Prostate gland (tissue), 2 donors: ENCODE data around the gene GPR148. TPM values are rescaled to one million over a fixed set of nuclear protein-coding genes. Genes with fewer than 3 reads are reported as not detected.
"Not testable (repeated sequence)": the region's sequence is repeated elsewhere in the genome, so short reads cannot be mapped to it uniquely, and the experiment has no call there.

Source experiments
- DNase-seq: peaks from one replicate; pipeline ENCODE4 v3.0.0-alpha.2; 2019; ENCODE audit warnings: low spot score
- H3K27ac ChIP-seq, 2 donors: fragments of 200-600 bp; sonication (generic); 2 replicates each; pipeline ENCODE4 v1.5.1; 2017 to 2019
- H3K27me3 ChIP-seq: fragments of 200-600 bp; sonication (generic); replicated peaks from 2 replicates; pipeline ENCODE4 v1.5.1; 2019; ENCODE audit not compliant: insufficient read depth
- H3K36me3 ChIP-seq, 2 donors: fragments of 200-600 bp; sonication (generic); 1 replicate in 1 of 2; 2 replicates in 1 of 2; pipeline versions ENCODE4 v1.5.1 to v1.8.1; 2017 to 2019
- H3K4me1 ChIP-seq: fragments of 200-600 bp; sonication (generic); replicated peaks from 2 replicates; pipeline ENCODE4 v1.5.1; 2019
- H3K4me3 ChIP-seq, 2 donors: fragments of 200-600 bp; sonication (generic); 2 replicates each; pipeline ENCODE4 v1.5.1; 2017 to 2019
- H3K9me3 ChIP-seq: fragments of 200-600 bp; sonication (generic); 2 replicates; pipeline ENCODE4 v1.5.1; 2017
- POLR2A ChIP-seq: fragments of 450-650 bp; IDR thresholded peaks from one replicate; pipeline ENCODE4 v1.6.1; 2016; ENCODE audit warnings: antibody characterized with exemption, mild to moderate bottlenecking
- POLR2AphosphoS5 ChIP-seq: sonication (generic); formaldehyde crosslinking; IDR thresholded peaks from one replicate; pipeline ENCODE4 v1.6.1; 2017; ENCODE audit warnings: antibody characterized with exemption
- WGBS: methylation state at CpG from one replicate; pipeline ENCODE4 v1.1.5; 2018; 5-methylcytosine and 5-hydroxymethylcytosine counted together
- intact Hi-C: fragments of 100-400 bp; cut with DNase I; formaldehyde crosslinking; loops from one replicate; pipeline ENCODE4 v1.14.2; 2022
- total RNA-seq, 2 donors: library from RNA; depleted of rRNA; stranded (reverse); fragments of >200 nt; gene quantifications; one replicate each; pipeline ENCODE4 v1.1.0, GENCODE V29; 2016
- TF ChIP-seq, protein P1 (sequence below), 4 experiments: fragments of 200-600 bp in 2 of 4; fragments of 450-650 bp in 2 of 4; sonication (generic) in 2 of 4; IDR thresholded peaks; 1 replicate in 3 of 4; 2 replicates in 1 of 4; pipeline ENCODE4 v1.5.1; 2016 to 2019; ENCODE audit warnings: antibody characterized with exemption in 4 of 4, mild to moderate bottlenecking in 2 of 4, moderate library complexity in 2 of 4

Gene GPR148, protein sequence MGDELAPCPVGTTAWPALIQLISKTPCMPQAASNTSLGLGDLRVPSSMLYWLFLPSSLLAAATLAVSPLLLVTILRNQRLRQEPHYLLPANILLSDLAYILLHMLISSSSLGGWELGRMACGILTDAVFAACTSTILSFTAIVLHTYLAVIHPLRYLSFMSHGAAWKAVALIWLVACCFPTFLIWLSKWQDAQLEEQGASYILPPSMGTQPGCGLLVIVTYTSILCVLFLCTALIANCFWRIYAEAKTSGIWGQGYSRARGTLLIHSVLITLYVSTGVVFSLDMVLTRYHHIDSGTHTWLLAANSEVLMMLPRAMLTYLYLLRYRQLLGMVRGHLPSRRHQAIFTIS
- not detected for total RNA-seq

DNA sequence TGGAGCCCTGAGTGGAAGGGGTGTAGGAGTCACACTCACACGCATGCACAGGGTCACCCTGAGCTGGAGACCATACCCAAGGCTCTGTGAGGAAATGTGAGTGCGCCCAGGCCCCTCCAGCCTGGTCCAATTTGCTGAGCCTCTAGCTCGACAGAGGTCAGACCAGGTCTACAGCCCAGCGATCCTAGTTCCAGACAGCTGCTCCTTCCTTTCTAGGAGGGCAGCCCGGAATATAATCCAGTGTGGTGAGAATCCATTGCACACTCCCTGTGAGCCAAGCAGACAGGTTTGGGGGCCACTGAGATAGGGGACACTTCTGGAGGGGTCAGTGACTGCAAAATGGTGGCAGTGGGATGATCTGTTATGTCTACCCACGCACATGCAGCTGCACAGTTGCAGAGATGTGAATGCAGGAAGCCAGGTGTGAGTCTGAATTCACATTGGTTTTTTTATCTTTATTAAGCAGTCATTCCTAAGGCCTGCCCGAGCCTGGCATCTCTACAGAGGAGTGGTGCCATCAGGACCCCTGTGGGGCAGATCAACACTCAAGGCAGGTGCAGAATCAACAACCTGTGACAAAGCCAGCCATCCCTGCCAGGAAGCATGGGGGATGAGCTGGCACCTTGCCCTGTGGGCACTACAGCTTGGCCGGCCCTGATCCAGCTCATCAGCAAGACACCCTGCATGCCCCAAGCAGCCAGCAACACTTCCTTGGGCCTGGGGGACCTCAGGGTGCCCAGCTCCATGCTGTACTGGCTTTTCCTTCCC lies at the start of gene GPR148:
Gene GPR148 (plus strand): TSS at position 522 of the 768 bp plus-strand sequence. CDS start 82 bp downstream, at position 604.
- H3K27ac ChIP-seq, result peak within 1 kb of the TSS in 1 of 2 donors; percentile 79
- 53% methylated on average over 8 of the region's 8 CpGs for WGBS

DNA sequence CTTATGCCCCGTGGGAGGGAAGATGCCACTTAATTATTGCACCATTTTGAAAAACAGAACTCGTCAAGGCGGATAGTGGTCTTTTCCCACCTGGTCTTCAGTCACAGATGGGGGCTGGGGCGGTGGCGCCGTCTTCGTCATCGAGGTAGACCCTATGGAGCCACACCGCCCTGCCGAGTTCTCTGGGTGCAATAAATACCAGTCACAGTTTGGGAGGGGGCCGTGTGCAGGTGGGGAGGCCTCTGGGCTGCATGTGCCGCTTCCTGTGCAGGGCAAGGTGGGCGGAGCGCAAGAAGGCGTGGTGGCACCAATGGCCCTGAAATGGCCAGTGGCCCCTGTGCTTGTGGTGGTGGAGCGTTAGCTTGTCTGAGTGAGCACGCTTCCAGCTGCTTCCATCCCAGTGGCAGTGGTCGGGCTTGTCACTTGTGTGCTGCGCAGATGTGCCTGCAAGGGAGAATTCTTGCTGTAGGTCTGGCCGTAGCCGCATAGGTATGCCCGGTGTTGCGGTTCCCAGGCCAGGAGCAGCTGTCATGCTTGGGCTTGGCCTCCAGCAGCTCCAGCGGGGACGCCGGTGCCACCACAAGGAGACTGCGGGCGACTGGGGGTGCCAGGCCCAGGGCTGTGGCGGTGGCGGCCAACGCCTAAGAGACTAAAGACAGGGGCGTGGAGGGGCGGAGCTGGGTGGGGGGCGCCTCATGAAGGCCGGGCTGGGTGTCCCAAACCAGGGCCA lies 36.7 kb upstream of the GPR148 start:
- H3K36me3 ChIP-seq, H3K27me3 ChIP-seq, DNase-seq, H3K4me1 ChIP-seq, H3K27ac ChIP-seq, H3K4me3 ChIP-seq, H3K9me3 ChIP-seq, intact Hi-C loops: not testable (repeated sequence)
- WGBS, result 57% methylated on average over 1 of the region's 35 CpGs

More for the DNA sequence above, at the start of gene GPR148:
- Histone ChIP-seq H3K4me3 (peak within 1 kb of the TSS; percentile 43 to 44), H3K9me3 (no peaks in the 10 kb centered on the region), H3K36me3 (no peaks in the 10 kb centered on the region), H3K27me3 (no peaks in the 10 kb centered on the region), H3K4me1 (no peaks in the 10 kb centered on the region)
- TF ChIP-seq POLR2A, result no peak
- TF ChIP-seq POLR2AphosphoS5, result no peak
- TF ChIP-seq, protein P1, sequence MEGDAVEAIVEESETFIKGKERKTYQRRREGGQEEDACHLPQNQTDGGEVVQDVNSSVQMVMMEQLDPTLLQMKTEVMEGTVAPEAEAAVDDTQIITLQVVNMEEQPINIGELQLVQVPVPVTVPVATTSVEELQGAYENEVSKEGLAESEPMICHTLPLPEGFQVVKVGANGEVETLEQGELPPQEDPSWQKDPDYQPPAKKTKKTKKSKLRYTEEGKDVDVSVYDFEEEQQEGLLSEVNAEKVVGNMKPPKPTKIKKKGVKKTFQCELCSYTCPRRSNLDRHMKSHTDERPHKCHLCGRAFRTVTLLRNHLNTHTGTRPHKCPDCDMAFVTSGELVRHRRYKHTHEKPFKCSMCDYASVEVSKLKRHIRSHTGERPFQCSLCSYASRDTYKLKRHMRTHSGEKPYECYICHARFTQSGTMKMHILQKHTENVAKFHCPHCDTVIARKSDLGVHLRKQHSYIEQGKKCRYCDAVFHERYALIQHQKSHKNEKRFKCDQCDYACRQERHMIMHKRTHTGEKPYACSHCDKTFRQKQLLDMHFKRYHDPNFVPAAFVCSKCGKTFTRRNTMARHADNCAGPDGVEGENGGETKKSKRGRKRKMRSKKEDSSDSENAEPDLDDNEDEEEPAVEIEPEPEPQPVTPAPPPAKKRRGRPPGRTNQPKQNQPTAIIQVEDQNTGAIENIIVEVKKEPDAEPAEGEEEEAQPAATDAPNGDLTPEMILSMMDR (IDR thresholded peaks at IDR 0.05), result no peak
- no peak for DNase-seq
- intact Hi-C loops, result no loop called here

DNA sequence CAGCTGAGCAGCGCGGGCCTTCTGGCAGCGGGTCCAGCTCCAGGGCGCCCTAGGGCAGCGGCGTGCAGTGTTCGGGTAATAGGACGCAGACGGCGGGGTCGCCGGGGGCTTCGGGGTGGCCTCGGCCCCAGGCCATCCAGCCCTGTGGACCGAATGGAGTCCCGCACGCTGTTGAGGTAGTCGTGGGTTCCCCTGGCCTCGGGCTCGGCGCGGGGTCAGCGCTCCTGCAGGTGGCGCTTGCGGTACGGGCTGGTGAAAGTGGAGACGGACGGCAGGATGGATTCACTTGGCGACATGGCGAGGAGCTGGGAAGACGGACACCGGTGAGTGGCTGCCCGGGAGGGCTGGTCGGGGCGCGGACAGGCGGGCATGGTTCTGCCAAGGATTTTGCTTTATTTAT lies 35.4 kb upstream of the GPR148 start:
- H3K36me3 ChIP-seq, H3K4me1 ChIP-seq, H3K9me3 ChIP-seq, intact Hi-C loops, H3K27ac ChIP-seq, H3K27me3 ChIP-seq: not testable (repeated sequence)
- WGBS, result 2% methylated on average over 28 of the region's 37 CpGs
- TF ChIP-seq, protein P1 (IDR thresholded peaks at IDR 0.05), result peak in 1 of 4 experiments; percentile 34
- H3K4me3 ChIP-seq, result peak overlapping the region in 1 of 2 donors; percentile 13
- peak; percentile 5 for DNase-seq

DNA sequence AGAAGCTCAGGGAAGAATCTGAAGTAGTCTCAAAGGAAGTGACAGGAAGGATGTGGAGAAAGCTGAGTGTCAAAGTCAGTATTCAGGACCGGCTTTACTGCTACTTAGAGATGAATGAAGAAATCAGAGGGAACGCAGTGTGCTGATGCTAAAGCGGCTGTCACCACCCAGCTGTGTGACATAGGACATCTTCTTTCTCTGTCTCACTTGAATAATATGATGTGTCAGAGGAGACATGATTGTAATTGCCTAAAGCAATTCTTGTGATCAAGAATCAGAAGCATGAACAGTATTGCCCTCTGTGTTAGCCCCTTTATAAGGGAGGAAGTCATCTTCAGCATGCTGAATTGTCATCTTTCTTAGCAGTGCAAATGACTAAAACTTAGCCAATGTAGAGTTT lies 25.6 kb upstream of the GPR148 start:
- H3K27ac ChIP-seq, DNase-seq, H3K9me3 ChIP-seq, H3K27me3 ChIP-seq, H3K4me1 ChIP-seq, H3K4me3 ChIP-seq, H3K36me3 ChIP-seq, intact Hi-C loops: not testable (repeated sequence)
- WGBS, result 84% methylated on average over 3 of the region's 3 CpGs

DNA sequence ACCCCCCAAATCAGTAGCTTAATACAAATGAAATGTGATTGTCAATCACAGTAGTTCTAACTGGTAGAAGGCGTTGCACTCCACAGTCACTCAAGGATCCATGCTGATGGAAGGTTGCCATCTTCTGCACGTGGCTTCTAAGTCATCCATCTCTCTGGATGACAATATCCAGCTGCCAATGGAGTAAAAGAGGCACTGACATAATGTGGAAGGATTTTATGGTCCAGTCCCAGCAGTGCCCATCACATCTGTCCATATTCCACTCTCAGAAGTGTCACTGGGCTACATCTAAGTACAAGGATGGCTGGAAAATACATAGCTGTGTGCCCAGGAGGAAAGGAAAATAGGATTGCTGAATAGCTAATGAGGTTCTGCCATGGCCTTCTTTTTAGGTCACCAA lies 14.1 kb upstream of the GPR148 start:
- H3K4me3 ChIP-seq, H3K9me3 ChIP-seq, H3K27ac ChIP-seq, DNase-seq, H3K36me3 ChIP-seq, intact Hi-C loops, H3K27me3 ChIP-seq, H3K4me1 ChIP-seq: not testable (repeated sequence)
- WGBS, result no CpG with 5 or more reads among the region's 2 CpGs

DNA sequence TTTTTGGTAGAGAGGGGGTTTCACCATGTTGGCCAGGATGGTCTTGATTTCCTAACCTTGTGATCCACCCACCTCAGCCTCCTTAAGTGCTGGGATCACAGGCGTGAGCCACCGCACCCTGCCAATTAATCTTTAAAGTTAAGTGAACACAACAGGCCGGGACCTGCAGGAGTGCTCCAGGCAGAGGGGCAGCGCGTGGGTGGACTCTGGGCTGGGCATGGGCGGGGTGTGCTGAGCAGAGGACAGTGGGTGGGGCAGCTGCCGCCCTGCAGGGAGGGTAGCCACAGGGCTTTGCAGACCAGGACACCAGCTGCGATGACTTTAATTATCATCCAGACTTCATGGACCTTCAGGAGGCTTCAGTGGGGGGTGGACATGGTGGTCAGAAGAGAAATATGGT lies 8.8 kb upstream of the GPR148 start:
- 63% methylated on average over 8 of the region's 8 CpGs for WGBS
- no peaks in the 10 kb centered on the region for H3K4me1 ChIP-seq
- no peaks in the 10 kb centered on the region for H3K36me3 ChIP-seq
- H3K27me3 ChIP-seq, result no peaks in the 10 kb centered on the region
- DNase-seq, result no peak
- H3K4me3 ChIP-seq, result no peak overlapping the region
- intact Hi-C loops, result no loop called here
- TF ChIP-seq POLR2A, result no peak
- TF ChIP-seq POLR2AphosphoS5, result no peak
- TF ChIP-seq, protein P1 (IDR thresholded peaks at IDR 0.05), result no peak
- H3K27ac ChIP-seq, result no peak overlapping the region
- no peaks in the 10 kb centered on the region for H3K9me3 ChIP-seq
